GM12891 (cell line): ENCODE measurements around the gene MMP11.

ENCODE experiments used
- PAX5 ChIP-seq: IDR thresholded peaks from 2 replicates; pipeline ENCODE4 v1.6.1; 2011; ENCODE audit warnings: low read length, moderate library complexity, mild to moderate bottlenecking; ENCODE audit not compliant: insufficient read depth, severe bottlenecking
- POLR2A ChIP-seq: IDR thresholded peaks from 2 replicates; pipeline ENCODE4 v1.6.1; 2011; ENCODE audit warnings: low read depth, low read length, control low read depth
- POLR2AphosphoS5 ChIP-seq: IDR thresholded peaks from 2 replicates; pipeline ENCODE4 v1.6.1; 2011; ENCODE audit warnings: low read depth, low read length, control low read depth
- SPI1 ChIP-seq: IDR thresholded peaks from 2 replicates; pipeline ENCODE4 v1.6.1; 2011; ENCODE audit warnings: low read depth, low read length, control low read depth
- TAF1 ChIP-seq: IDR thresholded peaks from 2 replicates; pipeline ENCODE4 v1.6.1; 2011; ENCODE audit warnings: low read depth, low read length, control low read depth

DNA sequence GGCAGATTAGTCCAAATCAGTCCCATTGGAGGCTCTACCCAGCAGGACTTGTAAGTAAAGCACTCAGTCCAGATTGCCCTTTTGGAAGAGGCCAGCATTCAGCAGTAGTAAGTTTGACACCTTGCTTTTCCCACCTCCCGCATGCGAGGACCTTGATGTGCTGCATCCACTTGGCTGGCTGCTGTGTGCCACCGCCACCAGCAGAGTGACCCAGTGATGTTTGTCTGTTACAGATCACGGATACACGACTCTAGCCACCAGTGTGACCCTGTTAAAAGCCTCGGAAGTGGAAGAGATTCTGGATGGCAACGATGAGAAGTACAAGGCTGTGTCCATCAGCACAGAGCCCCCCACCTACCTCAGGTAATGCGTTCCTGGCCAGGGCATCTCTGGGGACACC is 20.7 kb downstream of the MMP11 start:
- TF ChIP-seq POLR2A = no peak
- TF ChIP-seq SPI1 = no peak
- no peak for TF ChIP-seq POLR2AphosphoS5
- no peak for TF ChIP-seq PAX5
- no peak for TF ChIP-seq TAF1
